Measurements from ENCODE around the gene ACSL4.

DNA sequence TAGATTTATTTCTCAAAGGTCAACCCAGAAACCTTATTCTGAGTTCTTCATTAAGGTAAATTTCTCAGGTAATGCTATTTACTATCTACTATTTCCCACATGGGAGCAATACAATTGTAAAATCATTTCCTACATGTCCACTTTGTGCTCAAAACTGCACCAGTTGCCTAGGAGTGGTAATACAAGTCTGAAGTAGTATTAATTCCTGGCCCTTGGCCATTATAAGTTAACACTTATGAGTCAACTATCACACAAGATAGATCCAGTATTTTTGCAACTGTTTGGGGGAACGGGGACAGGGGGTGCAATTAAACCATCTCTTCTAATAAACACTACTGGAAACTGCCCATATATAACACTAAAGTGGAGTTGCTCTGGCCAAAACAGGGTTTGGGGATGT, 48.9 kb downstream of the ACSL4 start:
- TF ChIP-seq, protein P1, sequence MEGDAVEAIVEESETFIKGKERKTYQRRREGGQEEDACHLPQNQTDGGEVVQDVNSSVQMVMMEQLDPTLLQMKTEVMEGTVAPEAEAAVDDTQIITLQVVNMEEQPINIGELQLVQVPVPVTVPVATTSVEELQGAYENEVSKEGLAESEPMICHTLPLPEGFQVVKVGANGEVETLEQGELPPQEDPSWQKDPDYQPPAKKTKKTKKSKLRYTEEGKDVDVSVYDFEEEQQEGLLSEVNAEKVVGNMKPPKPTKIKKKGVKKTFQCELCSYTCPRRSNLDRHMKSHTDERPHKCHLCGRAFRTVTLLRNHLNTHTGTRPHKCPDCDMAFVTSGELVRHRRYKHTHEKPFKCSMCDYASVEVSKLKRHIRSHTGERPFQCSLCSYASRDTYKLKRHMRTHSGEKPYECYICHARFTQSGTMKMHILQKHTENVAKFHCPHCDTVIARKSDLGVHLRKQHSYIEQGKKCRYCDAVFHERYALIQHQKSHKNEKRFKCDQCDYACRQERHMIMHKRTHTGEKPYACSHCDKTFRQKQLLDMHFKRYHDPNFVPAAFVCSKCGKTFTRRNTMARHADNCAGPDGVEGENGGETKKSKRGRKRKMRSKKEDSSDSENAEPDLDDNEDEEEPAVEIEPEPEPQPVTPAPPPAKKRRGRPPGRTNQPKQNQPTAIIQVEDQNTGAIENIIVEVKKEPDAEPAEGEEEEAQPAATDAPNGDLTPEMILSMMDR (IDR thresholded peaks at IDR 0.05; ENCODE audit: poor library complexity, severe bottlenecking): no peak
- TF ChIP-seq TAF1 (IDR thresholded peaks at IDR 0.05; ENCODE audit: low read depth) (no peak), POLR2AphosphoS5 (IDR thresholded peaks at IDR 0.05) (no peak), EP300 (conservative IDR thresholded peaks at IDR 0.05; ENCODE audit: poor library complexity, severe bottlenecking) (no peak), EZH2 (IDR thresholded peaks at IDR 0.05; ENCODE audit: borderline replicate concordance, insufficient read depth, low read length, poor library complexity, severe bottlenecking) (no peak), RAD21 (conservative IDR thresholded peaks at IDR 0.05) (no peak), MXI1 (conservative IDR thresholded peaks at IDR 0.05; ENCODE audit: poor library complexity, severe bottlenecking) (no peak), SMC3 (conservative IDR thresholded peaks at IDR 0.05; ENCODE audit: poor library complexity) (no peak)
- TF ChIP-seq, protein P2, sequence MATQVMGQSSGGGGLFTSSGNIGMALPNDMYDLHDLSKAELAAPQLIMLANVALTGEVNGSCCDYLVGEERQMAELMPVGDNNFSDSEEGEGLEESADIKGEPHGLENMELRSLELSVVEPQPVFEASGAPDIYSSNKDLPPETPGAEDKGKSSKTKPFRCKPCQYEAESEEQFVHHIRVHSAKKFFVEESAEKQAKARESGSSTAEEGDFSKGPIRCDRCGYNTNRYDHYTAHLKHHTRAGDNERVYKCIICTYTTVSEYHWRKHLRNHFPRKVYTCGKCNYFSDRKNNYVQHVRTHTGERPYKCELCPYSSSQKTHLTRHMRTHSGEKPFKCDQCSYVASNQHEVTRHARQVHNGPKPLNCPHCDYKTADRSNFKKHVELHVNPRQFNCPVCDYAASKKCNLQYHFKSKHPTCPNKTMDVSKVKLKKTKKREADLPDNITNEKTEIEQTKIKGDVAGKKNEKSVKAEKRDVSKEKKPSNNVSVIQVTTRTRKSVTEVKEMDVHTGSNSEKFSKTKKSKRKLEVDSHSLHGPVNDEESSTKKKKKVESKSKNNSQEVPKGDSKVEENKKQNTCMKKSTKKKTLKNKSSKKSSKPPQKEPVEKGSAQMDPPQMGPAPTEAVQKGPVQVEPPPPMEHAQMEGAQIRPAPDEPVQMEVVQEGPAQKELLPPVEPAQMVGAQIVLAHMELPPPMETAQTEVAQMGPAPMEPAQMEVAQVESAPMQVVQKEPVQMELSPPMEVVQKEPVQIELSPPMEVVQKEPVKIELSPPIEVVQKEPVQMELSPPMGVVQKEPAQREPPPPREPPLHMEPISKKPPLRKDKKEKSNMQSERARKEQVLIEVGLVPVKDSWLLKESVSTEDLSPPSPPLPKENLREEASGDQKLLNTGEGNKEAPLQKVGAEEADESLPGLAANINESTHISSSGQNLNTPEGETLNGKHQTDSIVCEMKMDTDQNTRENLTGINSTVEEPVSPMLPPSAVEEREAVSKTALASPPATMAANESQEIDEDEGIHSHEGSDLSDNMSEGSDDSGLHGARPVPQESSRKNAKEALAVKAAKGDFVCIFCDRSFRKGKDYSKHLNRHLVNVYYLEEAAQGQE (IDR thresholded peaks at IDR 0.05; ENCODE audit: borderline replicate concordance): no peak
